ENCODE results near the gene DAAM2.

DAAM2 gene

GRCh38 chr6:39936857-39937256 is 144.7 kb downstream of the DAAM2 start:
- FAIRE-seq = no peak

- no peak for FAIRE-seq
Observed at GRCh38 chr6:39937686-39938333, 145.6 kb downstream of the DAAM2 start.

GRCh38 chr6:39938773-39939654 is 146.8 kb downstream of the DAAM2 start:
- FAIRE-seq = no peak

GRCh38 chr6:39941138-39941537 is 149.0 kb downstream of the DAAM2 start:
- FAIRE-seq = no peak

GRCh38 chr6:39941820-39942219 is 149.6 kb downstream of the DAAM2 start:
- no peak for FAIRE-seq

- FAIRE-seq = no peak
Observed at GRCh38 chr6:39942903-39943580, 150.9 kb downstream of the DAAM2 start.

- FAIRE-seq = no peak
Observed at GRCh38 chr6:39945626-39946025, 153.4 kb downstream of the DAAM2 start.

GRCh38 chr6:39947611-39948068 is 155.5 kb downstream of the DAAM2 start:
- no peak for FAIRE-seq

GRCh38 chr6:39948199-39948791 is 156.1 kb downstream of the DAAM2 start:
- FAIRE-seq = no peak

GRCh38 chr6:39950125-39950720 is 158.0 kb downstream of the DAAM2 start:
- no peak for FAIRE-seq

- FAIRE-seq = no peak
Observed at GRCh38 chr6:39951191-39951590, 159.0 kb downstream of the DAAM2 start.

GRCh38 chr6:39951716-39952115 is 159.5 kb downstream of the DAAM2 start:
- no peak for FAIRE-seq

GRCh38 chr6:39952167-39952566 is 160.0 kb downstream of the DAAM2 start:
- no peak for FAIRE-seq

- FAIRE-seq = no peak
Observed at GRCh38 chr6:39953076-39953618, 161.0 kb downstream of the DAAM2 start.

Data from A204.1 (cell line).